ENCODE data around the gene SLC43A3.

SLC43A3 gene

DNA sequence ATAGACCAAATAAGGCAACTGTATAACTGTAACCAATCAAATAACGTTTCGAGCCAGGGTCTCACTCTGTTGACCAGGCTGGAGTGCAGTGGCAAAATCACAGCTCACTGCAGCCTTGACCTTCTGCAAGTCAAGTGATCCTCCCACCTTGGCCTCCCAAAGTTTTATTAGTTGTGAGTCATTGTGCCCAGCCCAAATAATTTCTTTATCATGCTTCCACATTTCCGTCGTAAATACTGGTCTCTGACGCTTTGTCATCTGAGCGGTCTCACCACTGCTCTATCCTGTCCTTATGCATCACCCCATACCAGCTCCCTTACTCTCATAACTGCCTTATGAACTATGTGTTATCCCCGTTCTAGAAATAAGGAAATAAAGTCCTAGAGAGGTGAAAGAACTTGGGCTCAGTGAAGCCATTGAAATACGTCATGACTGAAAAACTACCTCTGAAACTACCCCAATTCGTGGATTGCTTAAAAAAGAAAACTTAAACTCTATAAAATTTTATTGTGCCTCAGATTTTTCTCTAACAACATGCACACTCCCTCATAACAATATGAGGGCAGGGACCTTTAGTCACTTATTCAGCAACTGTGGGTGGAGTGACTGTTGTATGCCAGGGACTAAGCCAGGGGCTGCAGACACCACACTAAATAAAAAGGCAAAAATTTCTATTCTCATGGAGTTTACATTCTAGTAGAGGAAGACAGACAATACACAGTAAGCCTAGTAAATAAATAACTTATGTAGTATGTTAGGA lies 17.6 kb upstream of the SLC43A3 start:
- Histone ChIP-seq H2BK15ac (ENCODE audit: low read length) (no peak overlapping the region), H3K4me1 (ENCODE audit: control insufficient read depth in 2 of 2, insufficient read depth in 1 of 2, low read depth in 1 of 2, low read length in 2 of 2) (no peaks in the 10 kb centered on the region), H3K4ac (ENCODE audit: low read length) (no peak overlapping the region), H2BK120ac (ENCODE audit: low read depth, low read length) (no peak overlapping the region), H3K9me3 (replicated peaks in 1 of 2; ENCODE audit: control insufficient read depth in 2 of 2, insufficient read depth in 1 of 2, low read depth in 1 of 2, low read length in 2 of 2) (no peaks in the 10 kb centered on the region), H3K79me1 (ENCODE audit: low read depth, low read length) (no peaks in the 10 kb centered on the region), H2BK12ac (ENCODE audit: low read length) (no peak overlapping the region), H3K9ac (ENCODE audit: low read depth, low read length, poor library complexity) (no peak overlapping the region), H3K14ac (ENCODE audit: low read length) (no peak overlapping the region), H2AK5ac (ENCODE audit: low read depth, low read length) (no peak overlapping the region), H3K4me2 (ENCODE audit: insufficient read depth, low read length, poor library complexity, severe bottlenecking) (no peak overlapping the region), H3K27me3 (ENCODE audit: control insufficient read depth in 3 of 3, insufficient read depth in 3 of 3, low read depth in 1 of 3, low read length in 3 of 3) (peaks cover 0 to 7% (median 0%) of the 10 kb centered on the region in 3 experiments), H4K91ac (ENCODE audit: low read depth, low read length, poor library complexity) (no peak overlapping the region), H3K23ac (ENCODE audit: low read depth, low read length, poor library complexity) (no peak overlapping the region), H2AFZ (ENCODE audit: low read length) (no peak overlapping the region), H2BK5ac (ENCODE audit: low read length) (no peak overlapping the region), H3K36me3 (replicated peaks in 1 of 2; ENCODE audit: control insufficient read depth in 2 of 2, insufficient read depth in 2 of 2, low read length in 2 of 2) (no peaks in the 10 kb centered on the region), H3K27ac (replicated peaks; ENCODE audit: low read length) (no peak overlapping the region), H3K4me3 (ENCODE audit: low read length in 2 of 2) (no peak overlapping the region), H4K8ac (ENCODE audit: low read depth, low read length) (no peak overlapping the region), H3K18ac (ENCODE audit: low read length) (no peak overlapping the region)
- no CpG with 5 or more reads among the region's 9 CpGs for WGBS, 2 donors (ENCODE audit: extremely low coverage in 2 of 2, insufficient read length in 2 of 2, insufficient replicate concordance in 1 of 2)
- DNase-seq (ENCODE audit: low spot score), result no peak

GRCh38 chr11:57440744-57441414 lies 14.0 kb upstream of the SLC43A3 start:
- H3K27me3 ChIP-seq (ENCODE audit: control insufficient read depth in 3 of 3, insufficient read depth in 3 of 3, low read depth in 1 of 3, low read length in 3 of 3), result peaks cover 0 to 6% (median 0%) of the 10 kb centered on the region in 3 experiments
- H2BK12ac ChIP-seq (ENCODE audit: low read length), result no peak overlapping the region
- H3K4me2 ChIP-seq (ENCODE audit: insufficient read depth, low read length, poor library complexity, severe bottlenecking), result no peak overlapping the region
- no peak for DNase-seq (ENCODE audit: low spot score)
- no peak overlapping the region for H2BK5ac ChIP-seq (ENCODE audit: low read length)
- H3K23ac ChIP-seq (ENCODE audit: low read depth, low read length, poor library complexity), result no peak overlapping the region
- H4K8ac ChIP-seq (ENCODE audit: low read depth, low read length), result no peak overlapping the region
- no peaks in the 10 kb centered on the region for H3K36me3 ChIP-seq (replicated peaks in 1 of 2; ENCODE audit: control insufficient read depth in 2 of 2, insufficient read depth in 2 of 2, low read length in 2 of 2)
- H3K9ac ChIP-seq (ENCODE audit: low read depth, low read length, poor library complexity), result no peak overlapping the region
- H3K27ac ChIP-seq (replicated peaks; ENCODE audit: low read length), result no peak overlapping the region
- H3K79me1 ChIP-seq (ENCODE audit: low read depth, low read length), result no peaks in the 10 kb centered on the region
- H2BK15ac ChIP-seq (ENCODE audit: low read length), result no peak overlapping the region
- H4K91ac ChIP-seq (ENCODE audit: low read depth, low read length, poor library complexity), result no peak overlapping the region
- H2AFZ ChIP-seq (ENCODE audit: low read length), result no peak overlapping the region
- no peaks in the 10 kb centered on the region for H3K9me3 ChIP-seq (replicated peaks in 1 of 2; ENCODE audit: control insufficient read depth in 2 of 2, insufficient read depth in 1 of 2, low read depth in 1 of 2, low read length in 2 of 2)
- no peak overlapping the region for H3K14ac ChIP-seq (ENCODE audit: low read length)
- no peak overlapping the region for H2AK5ac ChIP-seq (ENCODE audit: low read depth, low read length)
- no CpG with 5 or more reads among the region's 4 CpGs for WGBS, 2 donors (ENCODE audit: extremely low coverage in 2 of 2, insufficient read length in 2 of 2, insufficient replicate concordance in 1 of 2)
- H3K4me3 ChIP-seq (ENCODE audit: low read length in 2 of 2), result no peak overlapping the region
- H3K18ac ChIP-seq (ENCODE audit: low read length), result no peak overlapping the region
- H2BK120ac ChIP-seq (ENCODE audit: low read depth, low read length), result no peak overlapping the region
- H3K4me1 ChIP-seq (ENCODE audit: control insufficient read depth in 2 of 2, insufficient read depth in 1 of 2, low read depth in 1 of 2, low read length in 2 of 2), result no peaks in the 10 kb centered on the region
- H3K4ac ChIP-seq (ENCODE audit: low read length), result no peak overlapping the region

GRCh38 chr11:57439786-57440185 lies 12.9 kb upstream of the SLC43A3 start:
- Histone ChIP-seq H3K9me3 (replicated peaks in 1 of 2; ENCODE audit: control insufficient read depth in 2 of 2, insufficient read depth in 1 of 2, low read depth in 1 of 2, low read length in 2 of 2) (no peaks in the 10 kb centered on the region), H3K4me2 (ENCODE audit: insufficient read depth, low read length, poor library complexity, severe bottlenecking) (no peak overlapping the region), H2BK12ac (ENCODE audit: low read length) (no peak overlapping the region), H3K27ac (replicated peaks; ENCODE audit: low read length) (no peak overlapping the region), H3K36me3 (replicated peaks in 1 of 2; ENCODE audit: control insufficient read depth in 2 of 2, insufficient read depth in 2 of 2, low read length in 2 of 2) (no peaks in the 10 kb centered on the region), H3K14ac (ENCODE audit: low read length) (no peak overlapping the region), H3K9ac (ENCODE audit: low read depth, low read length, poor library complexity) (no peak overlapping the region), H3K18ac (ENCODE audit: low read length) (no peak overlapping the region), H2AFZ (ENCODE audit: low read length) (no peak overlapping the region), H4K8ac (ENCODE audit: low read depth, low read length) (no peak overlapping the region), H3K23ac (ENCODE audit: low read depth, low read length, poor library complexity) (no peak overlapping the region), H2BK15ac (ENCODE audit: low read length) (no peak overlapping the region), H3K4me1 (ENCODE audit: control insufficient read depth in 2 of 2, insufficient read depth in 1 of 2, low read depth in 1 of 2, low read length in 2 of 2) (no peaks in the 10 kb centered on the region), H2BK5ac (ENCODE audit: low read length) (no peak overlapping the region), H2BK120ac (ENCODE audit: low read depth, low read length) (no peak overlapping the region), H3K4ac (ENCODE audit: low read length) (no peak overlapping the region), H4K91ac (ENCODE audit: low read depth, low read length, poor library complexity) (no peak overlapping the region), H2AK5ac (ENCODE audit: low read depth, low read length) (no peak overlapping the region), H3K4me3 (ENCODE audit: low read length in 2 of 2) (no peak overlapping the region), H3K79me1 (ENCODE audit: low read depth, low read length) (no peaks in the 10 kb centered on the region), H3K27me3 (ENCODE audit: control insufficient read depth in 3 of 3, insufficient read depth in 3 of 3, low read depth in 1 of 3, low read length in 3 of 3) (peaks cover 0 to 10% (median 0%) of the 10 kb centered on the region in 3 experiments)
- DNase-seq (ENCODE audit: low spot score), result no peak
- no CpG with 5 or more reads among the region's 6 CpGs for WGBS, 2 donors (ENCODE audit: extremely low coverage in 2 of 2, insufficient read length in 2 of 2, insufficient replicate concordance in 1 of 2)
